HG02970 (cell line): ENCODE results near the gene PTMA.
"Not testable (repeated sequence)": the region's sequence is repeated elsewhere in the genome, so short reads cannot be mapped to it uniquely, and the experiment has no call there.

Experiments used
- ATAC-seq: cut with Tn5 transposase; IDR thresholded peaks from one replicate; pipeline ENCODE4 v1.9.1; 2021; ENCODE audit warnings: mild to moderate bottlenecking, moderate library complexity, moderate number of reproducible peaks; ENCODE audit not compliant: unreplicated experiment, low FRiP score

PTMA gene

DNA sequence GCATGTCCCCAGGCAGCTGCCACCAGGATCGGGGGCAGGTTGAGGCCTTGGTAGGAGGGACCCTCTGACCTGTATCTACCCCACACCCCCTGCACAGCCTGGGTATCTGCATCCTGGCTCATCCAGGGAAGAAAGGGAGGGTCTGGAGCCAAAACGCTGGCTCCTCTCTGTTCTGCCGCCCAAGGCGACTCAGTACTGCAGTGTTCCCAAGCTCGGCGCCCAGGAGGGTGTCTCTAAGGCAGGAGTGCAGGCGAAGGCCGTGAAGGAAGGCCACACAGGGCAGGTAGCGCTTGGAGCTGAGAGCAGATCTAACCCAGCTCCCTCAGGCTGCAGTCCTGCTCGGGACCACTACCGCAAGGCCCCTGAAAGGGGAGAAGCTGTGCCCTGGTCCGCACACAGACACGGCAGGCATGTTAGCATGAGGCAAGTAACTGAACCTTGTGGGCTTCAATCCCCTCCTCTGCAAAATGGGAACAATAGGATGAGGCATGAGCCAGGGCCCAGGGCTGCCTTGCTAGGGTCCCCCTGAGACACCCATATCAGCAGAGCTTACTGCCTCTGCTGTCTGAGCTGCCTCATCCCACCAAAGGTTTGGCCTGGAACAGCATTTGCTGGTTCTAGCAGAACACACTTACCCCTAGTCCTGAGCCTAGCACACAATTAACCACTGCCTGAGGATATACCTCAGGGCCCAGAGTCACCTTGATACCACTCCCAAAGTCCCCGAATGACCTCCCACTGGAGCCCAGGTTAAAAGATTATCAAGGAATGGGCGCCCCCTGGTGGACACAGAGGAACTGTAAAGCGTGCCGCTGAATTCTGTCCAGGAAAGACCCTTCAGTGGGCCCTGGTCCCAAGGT, 6.5 kb downstream of the PTMA start:
- no peak for ATAC-seq

DNA sequence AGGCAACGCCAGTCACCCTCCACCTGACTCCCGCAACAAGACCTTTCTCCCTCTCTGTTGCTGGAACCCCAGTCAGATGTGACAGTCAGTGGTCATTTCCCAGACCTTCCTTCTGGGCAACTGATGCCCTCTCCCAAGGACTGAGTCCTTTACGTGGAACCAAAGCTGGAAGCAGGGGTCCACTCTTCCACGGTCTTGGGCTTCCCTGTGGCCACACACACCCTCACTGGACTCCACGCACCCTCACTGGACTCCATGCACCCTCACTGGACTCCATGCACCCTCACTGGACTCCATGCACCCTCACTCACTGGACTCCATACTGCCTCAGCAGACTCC, 7.1 kb downstream of the PTMA start:
- ATAC-seq, result no peak

DNA sequence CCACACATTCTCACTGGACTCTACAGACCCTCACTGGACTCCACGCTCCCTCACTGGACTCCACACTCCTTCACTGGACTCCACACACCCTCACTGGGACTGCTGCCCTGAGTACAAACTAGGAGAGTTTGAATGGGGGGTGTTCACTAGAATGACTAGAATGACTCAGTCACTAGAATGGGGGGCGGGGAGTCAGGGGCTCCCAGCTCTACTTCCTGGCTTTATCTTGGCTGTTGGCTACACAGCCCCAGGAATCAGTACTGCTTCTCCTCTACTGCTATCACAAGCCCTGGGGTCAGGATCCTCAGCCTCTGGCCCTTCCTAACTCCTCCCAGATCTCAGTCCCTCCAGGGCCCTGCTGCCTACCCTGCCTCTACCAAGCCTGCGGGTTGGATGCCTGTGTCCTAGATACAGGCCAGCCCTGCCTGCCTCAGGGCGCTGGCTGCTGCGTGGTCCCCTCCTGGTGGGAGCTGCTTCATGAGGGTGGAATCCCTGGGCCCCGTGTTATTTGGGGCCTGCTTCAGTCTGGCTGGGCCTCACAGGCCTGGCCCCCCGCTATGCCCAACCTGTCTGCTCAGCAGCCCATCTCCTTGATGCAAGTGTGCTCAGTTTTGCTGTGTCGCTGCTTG, 7.8 kb downstream of the PTMA start:
- ATAC-seq, result no peak

DNA sequence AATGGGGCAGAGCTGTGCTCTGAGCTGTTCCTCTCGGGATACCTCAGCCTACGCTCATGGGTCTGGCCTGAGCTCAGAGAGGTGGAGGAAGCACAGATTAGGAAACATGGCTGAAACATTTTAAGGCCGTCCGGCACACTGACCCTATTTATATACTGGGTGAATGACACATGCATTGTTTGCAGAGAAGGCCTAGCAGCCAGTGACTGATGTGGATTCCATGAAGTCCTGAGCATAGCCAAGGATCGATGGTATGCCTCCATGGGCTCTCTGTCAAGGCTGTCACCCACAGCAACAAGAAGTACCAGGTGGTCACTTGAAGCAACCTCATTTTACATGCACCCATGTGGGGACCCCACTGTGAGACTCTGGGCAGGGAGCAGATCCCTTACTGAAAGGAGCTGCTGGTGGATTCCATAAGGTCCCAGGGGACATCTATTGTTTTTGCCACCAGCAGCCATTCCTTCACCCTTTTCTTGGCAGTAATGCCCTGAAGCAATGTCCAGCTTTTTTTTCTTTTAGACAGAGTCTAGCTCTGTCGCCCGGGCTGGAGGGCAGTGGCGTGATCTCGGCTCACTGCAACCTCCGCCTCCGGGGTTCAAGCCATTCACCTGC, 8.4 kb downstream of the PTMA start:
- no peak for ATAC-seq

DNA sequence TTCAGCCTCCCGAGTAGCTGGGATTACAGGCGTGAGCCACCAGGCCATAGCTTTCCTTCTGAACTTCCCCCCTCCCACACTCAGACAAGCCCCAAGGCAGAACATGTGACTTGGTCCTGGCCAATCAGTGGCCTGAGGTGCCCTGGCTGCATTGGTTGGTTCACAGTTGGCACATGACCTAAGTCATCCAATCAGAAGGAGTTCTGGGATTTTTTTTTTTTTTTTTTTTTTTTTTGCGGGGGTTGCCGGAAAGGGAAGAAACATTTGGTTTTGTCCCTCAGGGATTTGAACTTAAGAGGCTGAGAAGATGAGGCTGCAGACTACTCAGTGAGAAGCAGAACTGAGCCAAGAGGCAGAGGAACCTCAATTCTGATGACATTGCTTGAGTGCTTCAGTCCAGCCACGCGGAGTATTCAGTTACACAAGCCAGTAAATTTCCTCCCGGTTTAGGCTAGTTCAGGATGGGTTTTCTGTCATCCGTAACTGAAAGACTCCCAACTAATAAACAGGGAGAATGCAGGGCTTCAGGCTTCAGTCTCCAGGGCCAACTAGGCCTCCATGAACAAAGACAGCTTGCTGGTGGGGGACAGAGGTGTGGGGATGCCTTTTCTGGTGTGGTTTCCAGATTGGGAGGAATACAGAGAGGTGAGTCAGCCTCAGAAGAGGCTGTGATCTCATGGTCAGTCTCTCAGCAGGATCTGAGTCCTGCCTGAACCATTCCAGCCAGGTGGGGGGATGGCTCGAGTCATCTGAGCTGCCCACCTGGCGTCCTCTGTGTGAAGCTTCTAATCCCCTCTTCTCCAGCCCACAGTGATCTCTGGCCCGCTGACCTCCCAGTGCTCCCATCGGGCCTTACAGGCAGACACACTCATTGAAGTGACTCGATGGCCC, 9.2 kb downstream of the PTMA start:
- ATAC-seq, result no peak

DNA sequence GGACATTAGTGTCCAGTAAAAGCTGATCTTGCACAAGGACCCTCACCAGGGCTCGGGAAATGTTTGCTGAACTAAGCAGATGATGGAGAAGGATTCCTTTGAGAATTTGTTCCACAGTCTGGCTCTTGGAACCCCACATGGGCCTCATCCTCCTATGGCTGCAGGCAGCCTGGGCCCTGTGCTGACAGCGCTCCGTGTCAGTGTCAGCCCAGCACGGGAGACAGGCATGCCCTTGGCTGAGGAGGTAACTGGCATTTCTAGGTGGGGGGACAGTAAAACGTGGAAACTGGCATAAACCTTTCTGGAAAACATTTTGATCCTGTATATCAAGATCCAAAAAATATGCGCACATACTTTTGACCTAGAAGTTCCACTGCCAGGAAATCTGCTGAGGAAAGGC, 10.5 kb downstream of the PTMA start:
- ATAC-seq, result no peak

DNA sequence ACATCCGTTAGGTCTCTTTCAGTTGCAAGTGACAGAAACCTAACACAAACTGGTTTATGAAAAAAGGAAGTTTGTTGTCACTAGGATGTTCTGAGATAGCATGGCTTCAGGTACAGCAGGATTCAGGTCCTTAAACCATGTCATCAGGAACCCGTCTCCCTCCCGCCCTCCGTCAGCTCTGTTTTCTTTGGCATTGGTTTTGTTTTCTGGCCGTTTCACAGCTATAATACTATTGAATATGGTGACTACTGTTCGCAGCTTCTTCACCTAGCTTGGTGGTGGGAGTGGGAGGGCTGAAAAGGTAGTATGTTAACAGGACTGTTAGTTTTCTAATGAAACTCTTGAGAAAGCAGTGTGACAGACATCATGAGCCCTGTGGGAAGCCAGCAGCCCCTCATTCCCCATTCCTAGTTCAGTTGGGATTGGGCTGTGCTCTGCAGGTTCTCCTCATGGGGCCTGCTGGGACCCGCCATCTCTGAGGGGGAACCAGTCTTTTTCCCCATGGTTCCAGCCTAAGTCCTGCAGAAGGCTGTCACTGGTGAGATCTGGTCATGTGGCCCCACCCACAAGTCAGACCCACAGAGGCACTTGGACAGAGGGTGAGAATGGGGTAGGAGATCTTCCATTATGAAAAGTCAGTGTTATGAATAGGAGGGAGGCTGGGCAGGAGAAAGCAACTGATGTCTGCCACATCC, 12.1 kb downstream of the PTMA start:
- no peak for ATAC-seq

DNA sequence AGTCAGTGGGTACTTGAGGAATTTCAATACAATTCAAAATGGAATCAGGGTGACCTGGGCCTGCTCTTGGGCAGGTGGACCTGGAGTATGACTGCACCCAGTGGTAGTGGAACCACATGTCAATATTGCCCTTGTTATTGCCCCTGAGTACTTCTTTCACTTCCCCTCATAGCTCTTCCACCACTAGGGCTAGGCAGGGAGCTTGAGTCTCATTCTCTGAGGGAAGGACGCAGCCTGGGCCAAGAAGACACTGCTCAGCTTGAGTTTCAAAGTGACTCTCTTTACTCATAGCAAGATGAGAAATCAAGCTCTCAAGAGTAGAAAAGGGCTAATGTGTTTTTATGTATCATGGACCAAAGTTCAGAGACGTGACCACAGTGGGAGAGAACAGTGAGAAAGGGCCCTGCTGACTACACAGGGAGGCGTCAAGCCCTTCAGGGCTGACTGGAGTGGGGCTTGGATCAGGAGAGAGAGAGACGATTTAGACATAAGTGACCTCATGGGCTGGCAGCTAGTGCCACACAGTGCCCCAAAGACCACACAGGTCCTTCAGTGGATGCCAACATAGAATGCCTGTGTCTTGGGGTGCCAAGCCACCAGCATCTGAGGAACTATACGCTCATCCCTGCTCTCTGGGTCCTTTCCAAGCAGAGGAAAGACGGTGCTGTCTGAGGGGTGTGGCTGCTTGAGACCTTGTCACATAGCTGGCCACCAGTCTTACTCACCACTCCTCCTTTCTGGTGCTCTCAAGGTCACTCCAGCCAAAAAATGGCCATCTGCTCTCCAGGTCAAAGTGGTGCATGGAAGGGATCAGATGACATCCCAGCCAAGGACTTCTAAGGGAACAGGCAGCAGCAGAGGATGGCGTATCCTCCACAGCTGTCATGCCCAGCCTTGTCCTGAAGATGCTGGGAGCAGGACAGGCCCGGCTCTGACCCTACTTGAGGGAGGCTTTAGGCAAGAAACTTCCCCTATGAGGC, 13.0 kb downstream of the PTMA start:
- no peak for ATAC-seq

DNA sequence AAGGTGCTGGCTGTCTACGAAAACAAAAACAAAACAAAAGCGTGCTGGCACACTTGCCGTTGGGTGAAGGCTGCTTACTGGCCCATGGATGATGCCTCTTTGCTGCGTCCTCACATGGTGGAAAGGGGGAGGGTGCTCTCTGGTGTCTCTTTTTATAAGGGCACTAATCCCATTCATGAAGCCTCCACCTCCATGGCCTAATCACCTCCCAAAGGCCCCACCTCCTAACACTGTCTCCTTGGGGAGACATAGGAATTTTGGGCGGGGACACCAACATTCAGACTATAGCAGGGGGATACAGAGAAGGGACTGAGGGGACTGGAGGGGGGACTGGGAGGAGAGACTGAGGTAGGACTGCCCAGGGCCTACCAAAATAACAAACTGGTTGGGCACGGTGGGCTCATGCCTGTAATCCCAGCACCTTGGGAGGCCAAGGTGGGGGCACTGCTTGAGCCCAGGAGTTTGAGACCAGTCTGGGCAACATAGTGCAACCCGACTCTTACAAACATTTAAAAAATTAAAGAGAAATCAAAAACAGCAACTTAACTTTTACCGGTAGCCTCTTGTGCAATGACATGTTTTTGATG, 14.5 kb downstream of the PTMA start:
- ATAC-seq, result no peak

DNA sequence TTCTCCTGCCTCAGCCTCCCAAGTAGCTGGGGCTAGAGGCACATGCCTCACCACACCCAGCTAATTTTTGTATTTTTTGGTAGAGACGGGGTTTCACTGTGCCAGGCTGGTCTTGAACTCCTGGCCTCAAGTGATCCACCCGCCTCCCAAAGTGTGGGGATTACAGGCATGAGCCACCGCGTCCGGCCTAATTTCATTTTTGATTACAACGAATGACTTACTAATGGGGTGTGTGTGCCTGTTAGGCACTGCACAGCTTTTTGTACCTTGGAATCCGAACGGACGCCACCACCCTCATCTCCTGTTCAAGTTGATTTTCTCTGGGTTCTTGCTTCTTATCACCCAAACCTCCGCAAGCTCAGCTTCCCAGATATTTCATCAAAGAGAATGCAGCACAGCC, 17.2 kb downstream of the PTMA start:
- ATAC-seq, result no peak

DNA sequence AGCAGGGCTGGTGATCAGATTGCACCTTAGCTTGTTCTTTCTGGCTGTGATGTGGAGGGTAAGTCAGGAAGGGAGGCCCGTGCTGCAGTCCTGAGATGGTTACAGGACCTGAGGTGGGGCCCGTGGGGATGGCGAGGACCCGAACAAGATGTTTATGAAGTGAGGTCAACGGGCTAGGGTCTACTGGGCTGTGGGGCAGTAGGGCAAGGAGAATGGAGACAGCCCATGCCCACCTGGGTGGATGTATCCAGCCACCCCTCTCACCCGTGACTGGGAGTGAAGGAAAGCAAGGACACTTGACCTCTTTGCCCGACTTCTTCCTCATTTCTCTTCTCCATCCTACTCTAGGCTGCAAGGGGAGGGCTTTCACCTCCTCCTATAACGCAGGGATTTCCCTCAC, 18.0 kb downstream of the PTMA start:
- no peak for ATAC-seq

DNA sequence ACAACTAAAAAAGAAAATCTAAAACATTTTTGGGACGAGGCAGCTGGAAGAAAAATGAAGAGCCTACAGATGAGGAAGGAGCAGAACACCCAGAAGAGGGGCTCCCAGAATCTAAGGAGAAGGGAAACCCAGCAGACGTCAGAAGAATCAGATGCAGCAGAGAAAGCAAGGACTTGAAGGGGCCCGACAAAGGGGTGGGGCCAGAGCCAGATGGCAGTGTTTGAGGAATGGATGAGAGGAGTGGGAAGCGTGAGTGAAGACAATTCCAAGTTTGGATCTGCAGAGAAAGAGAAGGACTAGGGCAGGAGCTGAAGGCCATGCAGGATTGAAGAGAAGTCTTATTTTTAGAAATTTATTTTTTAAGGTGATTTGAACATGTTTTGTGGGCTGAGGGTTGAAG, 19.3 kb downstream of the PTMA start:
- ATAC-seq, result no peak

DNA sequence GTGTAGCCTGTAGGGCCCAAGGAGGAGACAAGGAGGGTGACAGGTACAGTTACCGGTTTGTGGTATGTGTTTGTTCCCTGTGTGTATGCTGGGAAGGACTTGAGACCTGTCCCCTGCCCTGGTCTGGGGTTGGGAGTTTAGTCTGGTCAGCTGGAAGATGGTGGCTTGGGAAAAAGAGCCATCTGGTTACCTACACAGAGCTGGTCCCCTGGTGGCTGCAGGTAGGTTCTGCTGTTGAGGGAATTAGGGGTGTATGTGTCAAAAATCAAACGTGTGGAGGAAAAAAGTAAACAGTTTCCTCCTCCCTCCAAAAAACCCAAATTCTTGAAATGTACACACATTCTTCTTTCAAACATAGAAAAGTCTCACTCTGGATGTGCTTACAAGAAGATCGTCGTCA, 24.3 kb downstream of the PTMA start:
- no peak for ATAC-seq

DNA sequence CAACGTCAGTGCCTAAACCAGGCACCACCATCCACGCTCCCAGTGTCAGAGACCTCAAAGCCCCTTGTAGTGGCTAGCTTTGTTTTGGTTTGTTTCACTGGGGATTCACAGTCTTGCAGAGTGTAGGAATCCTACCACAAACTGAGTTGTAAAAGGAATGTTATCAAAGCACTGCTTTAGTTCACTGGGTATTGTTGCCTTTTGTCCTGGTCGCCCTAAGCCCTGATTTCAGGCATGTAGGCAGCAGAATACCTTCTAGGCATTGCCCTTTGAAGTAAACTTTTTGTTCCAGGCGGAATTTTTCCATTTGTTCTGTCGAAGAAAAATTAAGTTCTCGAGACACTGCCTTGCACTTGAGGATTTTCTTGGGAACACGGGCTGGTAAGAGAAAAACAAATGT, 29.4 kb downstream of the PTMA start:
- ATAC-seq, result no peak

DNA sequence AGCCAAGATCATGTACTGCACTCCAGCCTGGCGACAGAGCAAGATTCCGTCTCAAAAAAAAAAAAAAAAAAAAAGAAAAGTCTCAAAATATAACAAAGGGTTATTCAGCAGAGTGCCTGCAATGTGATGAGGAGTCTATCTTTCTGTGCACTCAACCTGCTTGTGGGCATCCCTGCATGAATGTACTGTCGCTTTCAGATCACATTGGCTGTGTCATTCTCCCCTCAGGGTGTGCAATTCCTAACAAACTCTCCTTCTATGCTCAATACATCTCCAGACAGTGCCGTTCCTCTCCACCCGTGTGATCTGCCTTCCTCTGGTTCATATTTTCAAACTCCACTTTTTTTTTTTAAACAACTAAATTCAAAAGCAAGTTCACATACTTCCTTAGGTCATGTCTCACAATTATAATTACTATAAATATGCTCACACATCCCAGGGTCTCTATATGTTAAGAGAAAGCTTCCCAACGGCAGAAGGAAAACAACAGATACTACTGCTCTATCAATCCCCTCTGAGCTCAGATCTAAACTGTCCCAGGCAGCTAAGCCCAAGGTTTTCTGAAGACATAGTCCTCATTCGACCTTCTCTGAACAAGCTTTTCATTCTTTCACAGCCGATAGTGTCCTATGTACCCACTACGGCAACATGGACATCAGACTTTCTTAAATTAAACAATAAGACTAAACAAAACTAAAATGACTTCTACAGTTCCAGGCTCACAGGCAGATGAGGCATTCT, 35.2 kb downstream of the PTMA start:
- ATAC-seq, result no peak

DNA sequence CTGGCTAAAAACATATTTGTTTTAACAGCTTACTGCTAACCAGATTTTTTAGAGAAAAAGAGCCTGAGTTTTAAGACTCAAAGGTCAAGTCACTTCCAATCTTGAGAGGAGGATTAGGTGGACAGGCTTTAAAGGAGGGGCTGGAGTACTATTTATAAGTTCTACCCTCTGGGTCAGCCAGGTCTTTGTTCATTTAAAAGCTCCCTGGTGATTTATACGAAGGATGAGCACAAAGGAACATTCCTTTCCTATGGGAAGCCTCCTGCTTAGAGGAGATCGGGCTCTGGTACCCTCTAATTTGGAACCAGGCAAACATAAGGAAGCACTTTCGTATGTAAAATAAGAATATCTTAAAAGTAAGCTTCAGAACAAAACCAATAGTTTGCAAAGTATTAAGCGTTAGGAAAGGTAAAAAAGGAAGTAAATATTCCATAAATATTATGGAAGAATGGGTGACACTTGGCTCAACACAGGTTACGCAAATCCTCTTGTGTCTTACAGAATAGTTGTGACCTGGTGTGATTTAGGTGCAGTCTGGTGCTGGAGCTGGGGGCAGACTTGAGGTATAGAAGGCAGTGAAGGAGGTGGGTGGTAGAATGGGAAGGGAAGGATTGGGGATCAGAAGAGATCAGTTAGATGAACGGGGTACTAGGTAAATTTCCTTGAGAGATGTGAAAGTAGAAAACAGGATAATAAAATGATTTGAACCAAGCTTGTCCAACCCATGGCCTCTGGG, 37.1 kb downstream of the PTMA start:
- ATAC-seq, result no peak

DNA sequence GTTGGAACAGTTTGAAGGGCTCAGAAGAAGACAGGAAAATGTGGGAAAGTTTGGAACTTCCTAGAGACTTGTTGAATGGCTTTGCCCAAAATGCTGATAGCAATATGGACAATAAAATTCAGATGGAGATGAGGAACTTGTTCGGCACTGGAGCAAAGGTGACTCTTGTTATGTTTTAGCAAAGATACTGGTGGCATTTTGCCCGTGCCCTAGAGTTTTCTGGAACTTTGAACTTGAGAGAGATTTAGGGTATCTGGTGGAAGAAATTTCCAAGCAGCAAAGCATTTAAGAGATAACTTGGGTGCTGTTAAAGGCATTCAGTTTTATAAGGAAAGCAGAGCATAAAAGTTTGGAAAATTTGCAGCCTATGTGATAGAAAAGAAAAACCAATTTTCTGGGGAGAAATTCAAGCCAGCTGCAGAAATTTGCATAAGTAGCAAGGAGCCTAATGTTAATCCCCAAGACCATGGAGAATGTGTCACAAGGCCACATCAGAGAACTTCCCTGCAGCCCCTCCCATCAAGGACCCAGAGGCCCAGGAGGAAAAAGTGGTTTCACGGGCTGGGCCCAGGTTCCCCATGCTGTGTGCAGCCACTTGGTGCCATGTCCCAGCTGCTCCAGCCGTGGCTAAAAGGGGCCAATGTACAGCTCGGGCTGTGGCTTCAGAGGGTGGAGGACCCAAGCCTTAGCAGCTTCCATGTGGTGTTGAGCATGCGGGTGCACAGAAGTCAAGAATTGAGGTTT, 40.0 kb downstream of the PTMA start:
- not testable (repeated sequence) for ATAC-seq
